Ovary (tissue), 9 donors: ENCODE measurements around the gene GNG12. TPM values are rescaled to one million over a fixed set of nuclear protein-coding genes. Genes with fewer than 3 reads are reported as not detected.

Source experiments
- DNase-seq, 5 donors: peaks; one replicate each; pipeline ENCODE4 v3.0.0-alpha.2; 2019 to 2020
- H3K27ac ChIP-seq, 2 donors: fragments of 200-600 bp; one replicate each; pipeline versions ENCODE4 v1.5.1 to v1.8.0; 2019 to 2022
- H3K27me3 ChIP-seq: fragments of 200-600 bp; one replicate; pipeline ENCODE4 v1.8.0; 2022
- H3K36me3 ChIP-seq: fragments of 200-600 bp; sonication (generic); one replicate; pipeline ENCODE4 v1.5.1; 2019
- H3K4me1 ChIP-seq: one replicate; pipeline ENCODE4 v1.8.1; 2013; ENCODE audit warnings: mild to moderate bottlenecking, moderate library complexity; ENCODE audit not compliant: insufficient read depth
- H3K4me3 ChIP-seq: fragments of 200-600 bp; sonication (generic); one replicate; pipeline ENCODE4 v1.5.1; 2017
- H3K9me3 ChIP-seq, 2 donors: fragments of 200-600 bp in 1 of 2; sonication (generic) in 1 of 2; one replicate each; pipeline versions ENCODE4 v1.5.1 to v1.8.1; 2013 to 2019; ENCODE audit warnings: mild to moderate bottlenecking in 1 of 2, moderate library complexity in 1 of 2
- CTCF ChIP-seq, 3 donors: fragments of 450-650 bp in 2 of 3; fragments of 200-600 bp in 1 of 3; IDR thresholded peaks; one replicate each; pipeline versions ENCODE4 v1.5.1 to v1.8.0; 2016 to 2022; ENCODE audit warnings: antibody characterized with exemption in 3 of 3, mild to moderate bottlenecking in 1 of 3
- EP300 ChIP-seq: sonication (generic); formaldehyde crosslinking; IDR thresholded peaks from one replicate; pipeline ENCODE4 v1.6.1; 2017; ENCODE audit warnings: antibody characterized with exemption
- POLR2A ChIP-seq: fragments of 450-650 bp; IDR thresholded peaks from one replicate; pipeline ENCODE4 v1.6.1; 2017; ENCODE audit warnings: antibody characterized with exemption, mild to moderate bottlenecking, moderate library complexity
- WGBS, 3 donors: extraction: QIAGEN DNeasy Blood & Tissue Kit in 1 of 3; methylation state at CpG; one replicate each; pipeline versions ENCODE4 v1.1.5 to v1.1.7; 2013 to 2017; 5-methylcytosine and 5-hydroxymethylcytosine counted together
- intact Hi-C, 4 donors: fragments of 100-400 bp; cut with DNase I; formaldehyde crosslinking; loops; one replicate each; pipeline versions ENCODE4 v1.11.0 to v1.15.1; 2022 to 2023
- polyA plus RNA-seq, 2 donors: library from polyadenylated mRNA; stranded (reverse); fragments of 200-250 nt in 1 of 2; fragments of 350-450 nt in 1 of 2; fragmentation: Illumina TruSeq in 1 of 2; extraction: RNeasy Lipid Tissue Mini Kit (QIAGEN cat#74804) in 1 of 2; gene quantifications; one replicate each; pipeline ENCODE4 v1.2.3, GENCODE V29; 2013 to 2014
- total RNA-seq, 7 donors: library from RNA; depleted of rRNA in 2 of 7; stranded (reverse); fragments of >200 nt in 2 of 7; fragmentation: NEBNext Ultra II Directional in 3 of 7; extraction: Animal tissue kit (Norgen Biotek cat#: 25700) in 3 of 7; gene quantifications; one replicate each; pipeline versions ENCODE4 v1.1.0 to v1.2.4, GENCODE V29; 2016 to 2023
- donor health status: DM: no; HTN: no; CAD: no; lungs with moderate emphysema.
- donor health status: DM: no; HTN: no; CAD: no.
- donor health status: Bipolar disorder and iron deficiency.
- donor health status: DM: yes; HTN: yes; CAD: no.
- donor health status: DM: no; HTN: no; CAD: no.
- donor health status: DM: yes; HTN: yes; CAD: no.

GNG12 gene
- total and polyA plus RNA-seq, 9 donors: 41.0 to 121 (median 68.0) TPM

DNA sequence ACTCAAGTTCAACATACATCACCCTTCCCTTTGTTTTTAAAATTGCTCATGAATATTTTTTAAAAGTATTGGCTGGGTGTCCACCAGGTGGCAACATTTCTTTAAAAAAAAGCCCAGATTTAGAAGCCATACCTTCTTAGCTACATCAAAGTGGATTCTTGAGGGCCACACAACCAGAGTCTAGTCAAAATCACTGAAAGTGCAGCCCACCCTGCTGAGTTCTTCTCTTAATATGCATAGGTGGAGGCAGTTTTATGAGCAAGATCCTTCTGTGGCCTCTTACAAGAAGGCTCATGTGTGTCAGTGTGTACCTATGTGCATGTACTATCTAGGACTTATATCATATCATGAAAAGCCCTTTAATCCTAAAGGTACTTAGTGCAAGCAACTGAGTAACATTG, 16.9 kb upstream of the GNG12 start:
- Histone ChIP-seq H3K4me3 (no peak overlapping the region), H3K36me3 (no peaks in the 10 kb centered on the region), H3K9me3 (no peaks in the 10 kb centered on the region), H3K27ac (no peak overlapping the region), H3K27me3 (no peaks in the 10 kb centered on the region), H3K4me1 (peaks cover 4% of the 10 kb centered on the region)
- TF ChIP-seq CTCF (IDR thresholded peaks at IDR 0.05): peak; percentile 18 to 64 (median 56)
- TF ChIP-seq POLR2A: no peak
- peak in 1 of 5 donors; percentile 26 for DNase-seq
- intact Hi-C loops: loop anchor here in 3 of 4 donors (5.0 to 10.0 kb wide), 6 partner anchors 162 to 497 kb away; partner anchors contain the start of gene DIRAS3 (in 1 of the 3)

- intact Hi-C loops: loop anchor here in 3 of 4 donors (5.0 to 10.0 kb wide), 2 partner anchors 80 to 313 kb away; no protein-coding TSS in a partner anchor
- H3K36me3 ChIP-seq: no peaks in the 10 kb centered on the region
- TF ChIP-seq CTCF (IDR thresholded peaks at IDR 0.05) (no peak), POLR2A (no peak), EP300 (no peak)
- H3K4me1 ChIP-seq: peaks cover 4% of the 10 kb centered on the region
- 88 to 94% (median 88%) methylated on average over 2 of the region's 2 CpGs for WGBS, 3 donors
- H3K4me3 ChIP-seq: no peak overlapping the region
- no peak overlapping the region for H3K27ac ChIP-seq
- no peak for DNase-seq
- no peaks in the 10 kb centered on the region for H3K27me3 ChIP-seq
- no peaks in the 10 kb centered on the region for H3K9me3 ChIP-seq
Observed at GRCh38 chr1:67847466-67847865, 14.2 kb upstream of the GNG12 start.

- TF ChIP-seq CTCF (IDR thresholded peaks at IDR 0.05) (no peak), EP300 (no peak), POLR2A (no peak)
- peaks cover 4% of the 10 kb centered on the region for H3K4me1 ChIP-seq
- no peaks in the 10 kb centered on the region for H3K9me3 ChIP-seq
- 90 to 100% (median 93%) methylated on average over 1 of the region's 1 CpG for WGBS, 3 donors
- DNase-seq: no peak
- H3K36me3 ChIP-seq: no peaks in the 10 kb centered on the region
- no peak overlapping the region for H3K27ac ChIP-seq
- H3K4me3 ChIP-seq: no peak overlapping the region
- intact Hi-C loops: loop anchor here in 3 of 4 donors (5.0 to 10.0 kb wide), 2 partner anchors 79 to 312 kb away; no protein-coding TSS in a partner anchor
- no peaks in the 10 kb centered on the region for H3K27me3 ChIP-seq
Observed at GRCh38 chr1:67846538-67846937, 13.3 kb upstream of the GNG12 start.

GRCh38 chr1:67844988-67845387, 11.7 kb upstream of the GNG12 start:
- no peak for DNase-seq
- 96 to 100% (median 100%) methylated on average over 1 of the region's 1 CpG for WGBS, 3 donors
- Histone ChIP-seq H3K4me1 (peaks cover 2% of the 10 kb centered on the region), H3K36me3 (no peaks in the 10 kb centered on the region), H3K9me3 (no peaks in the 10 kb centered on the region), H3K27ac (no peak overlapping the region), H3K4me3 (no peak overlapping the region), H3K27me3 (no peaks in the 10 kb centered on the region)
- no peak for TF ChIP-seq CTCF (IDR thresholded peaks at IDR 0.05)
- TF ChIP-seq POLR2A: no peak
- no peak for TF ChIP-seq EP300
- intact Hi-C loops: loop anchor here in 3 of 4 donors (5.0 to 10.0 kb wide), 2 partner anchors 78 to 310 kb away; no protein-coding TSS in a partner anchor
